ENCODE measurements around the gene FGF12.

FGF12 gene

DNA sequence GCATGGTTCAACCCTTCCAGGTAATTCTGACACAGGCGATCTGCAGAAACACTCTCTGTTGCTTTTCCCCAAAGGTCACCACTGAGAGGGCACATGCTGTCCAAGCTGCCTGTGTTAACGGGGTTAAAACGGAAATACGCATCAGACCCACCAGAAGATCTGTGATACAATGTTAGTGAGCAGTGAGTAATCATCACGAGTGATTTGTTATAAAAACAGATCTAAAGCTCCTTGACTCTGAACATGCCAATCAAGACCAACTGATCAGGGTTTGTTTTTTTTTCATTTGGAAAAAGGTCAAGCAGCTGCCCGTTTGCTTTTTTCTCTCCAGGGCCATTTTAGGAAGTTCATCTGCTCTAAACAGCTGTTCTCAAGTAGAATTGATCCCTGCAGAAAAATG, 43.2 kb downstream of the FGF12 start:
- no peak for DNase-seq

DNA sequence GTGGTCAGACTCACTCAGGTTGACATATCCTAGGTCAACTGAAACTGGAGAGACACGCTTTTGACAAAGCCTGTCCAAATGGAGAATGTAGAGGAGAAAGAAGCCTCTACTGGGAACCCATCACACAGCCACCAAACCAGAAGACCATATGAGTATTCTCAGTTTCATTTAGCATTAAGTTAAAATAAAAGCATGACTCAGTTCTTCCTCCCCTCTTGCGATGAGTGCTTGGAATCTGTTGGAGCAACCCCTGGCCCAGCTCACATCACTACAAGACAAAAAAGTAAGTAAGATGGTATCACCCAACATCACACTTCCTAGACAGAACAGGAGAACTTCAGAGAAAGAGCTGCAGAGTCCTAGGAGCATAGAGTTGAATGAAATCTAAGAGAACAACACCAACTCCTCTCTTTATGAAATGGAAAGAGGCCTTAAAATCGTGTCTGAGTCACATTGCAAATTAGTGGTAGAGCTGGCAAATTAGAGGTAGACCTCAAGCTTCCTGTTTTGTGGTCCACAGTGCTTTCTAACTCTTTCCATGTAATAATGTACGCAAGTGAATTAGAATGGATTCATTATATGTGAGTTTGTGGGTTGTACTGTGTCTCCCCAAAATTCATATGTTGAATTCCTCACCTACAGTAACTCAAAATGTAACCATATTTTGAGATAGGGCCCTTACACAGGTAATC, 51.2 kb downstream of the FGF12 start:
- no peak for DNase-seq

- no peak for DNase-seq
Observed at GRCh38 chr3:192655628-192656027, 71.7 kb downstream of the FGF12 start.

- no peak for DNase-seq
Observed at GRCh38 chr3:192655040-192655439, 72.3 kb downstream of the FGF12 start.

- DNase-seq: no peak
Observed at GRCh38 chr3:192653862-192654261, 73.5 kb downstream of the FGF12 start.

GRCh38 chr3:192652727-192653126, 74.6 kb downstream of the FGF12 start:
- no peak for DNase-seq

DNA sequence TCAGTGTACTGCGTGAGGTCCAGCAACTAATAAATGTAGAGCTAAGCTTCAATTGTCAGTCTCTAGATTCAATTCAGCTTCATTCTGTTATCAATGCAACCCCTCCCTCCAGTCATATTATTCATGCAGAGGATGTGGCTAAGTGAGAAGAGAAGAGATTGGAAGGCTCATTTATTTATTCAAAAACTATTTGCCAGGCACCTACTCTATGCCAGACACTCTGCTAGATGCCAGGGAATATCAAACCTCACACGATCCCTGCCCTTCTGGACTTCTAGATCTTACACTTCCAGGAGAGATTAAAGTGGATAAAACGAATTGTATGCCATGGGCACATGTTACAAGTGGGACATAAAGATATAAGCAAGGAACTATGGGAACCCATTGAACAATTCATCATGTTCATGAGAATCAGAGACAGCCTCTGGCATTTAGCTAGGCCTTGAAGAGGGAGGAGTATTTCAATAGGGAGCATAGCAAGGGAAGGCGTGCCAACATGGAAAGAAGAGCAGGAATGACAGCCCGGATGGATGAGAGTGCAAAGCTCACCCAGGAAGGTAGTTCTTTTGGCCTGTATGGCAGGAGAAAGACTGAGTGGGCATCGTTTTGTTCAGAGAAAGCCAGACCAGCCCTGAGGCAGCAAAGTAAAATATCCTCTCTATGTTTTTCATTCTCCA, 75.4 kb downstream of the FGF12 start:
- DNase-seq: no peak

DNA sequence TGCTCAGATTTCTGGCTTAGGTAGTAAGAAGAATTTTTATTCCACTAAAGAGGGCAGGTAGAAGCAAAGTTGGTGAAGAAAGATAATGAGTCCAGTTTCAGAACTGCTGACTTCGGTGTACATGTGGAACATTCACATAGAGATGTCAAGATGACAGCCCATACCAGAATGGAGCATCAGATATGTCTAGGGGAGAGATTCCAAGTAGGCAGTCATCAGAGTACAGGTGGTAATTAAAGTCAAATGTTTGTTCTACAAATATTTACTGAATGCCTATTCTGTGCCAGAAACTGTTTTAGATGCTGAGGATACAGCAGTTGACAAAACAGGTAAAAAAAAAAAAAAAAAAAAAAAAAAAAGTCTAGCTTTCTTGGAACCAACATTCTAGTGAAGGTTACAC, 81.9 kb downstream of the FGF12 start:
- DNase-seq: no peak

- DNase-seq: no peak
Observed at GRCh38 chr3:192642651-192643050, 84.7 kb downstream of the FGF12 start.

DNA sequence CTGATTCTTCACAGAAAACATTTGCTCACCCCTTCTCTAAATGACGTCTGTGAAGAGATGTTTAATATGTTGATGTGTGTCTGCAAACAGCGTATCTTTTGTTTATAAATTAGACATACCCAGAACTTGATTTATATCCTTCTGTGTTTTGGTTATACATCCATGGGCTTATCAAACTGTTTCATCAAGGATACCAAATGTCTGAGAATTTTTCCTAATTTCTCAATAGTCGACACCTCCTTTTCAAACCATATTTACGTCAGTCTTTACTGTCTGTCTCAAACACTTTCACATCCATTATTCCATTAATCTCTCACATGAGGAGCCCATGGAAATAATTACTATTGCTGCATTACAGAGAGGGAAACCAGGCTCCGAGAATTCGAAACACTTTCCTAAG, 85.4 kb downstream of the FGF12 start:
- DNase-seq: no peak

- DNase-seq: no peak
Observed at GRCh38 chr3:192639987-192640386, 87.4 kb downstream of the FGF12 start.

DNA sequence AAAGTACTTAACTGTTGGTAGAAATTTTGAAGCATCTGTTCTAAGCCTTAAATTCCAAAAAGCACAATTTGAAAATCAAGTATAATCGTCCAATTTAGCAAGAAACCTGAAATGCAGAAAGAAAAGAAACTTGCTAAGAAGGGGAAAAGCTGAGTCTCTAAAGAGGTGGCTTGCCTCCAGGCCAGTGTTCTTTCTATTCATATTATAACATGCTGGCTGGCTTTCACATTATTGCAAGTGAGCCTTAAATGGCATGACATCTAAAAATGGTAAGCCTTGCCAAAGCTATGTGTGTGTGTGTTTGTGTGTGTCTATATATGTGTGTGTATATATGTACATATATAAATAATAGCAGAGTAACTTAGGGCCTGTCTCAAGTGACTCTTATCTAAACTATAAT, 89.5 kb downstream of the FGF12 start:
- no peak for DNase-seq

- DNase-seq: no peak
Observed at GRCh38 chr3:192636517-192637444, 90.6 kb downstream of the FGF12 start.

DNA sequence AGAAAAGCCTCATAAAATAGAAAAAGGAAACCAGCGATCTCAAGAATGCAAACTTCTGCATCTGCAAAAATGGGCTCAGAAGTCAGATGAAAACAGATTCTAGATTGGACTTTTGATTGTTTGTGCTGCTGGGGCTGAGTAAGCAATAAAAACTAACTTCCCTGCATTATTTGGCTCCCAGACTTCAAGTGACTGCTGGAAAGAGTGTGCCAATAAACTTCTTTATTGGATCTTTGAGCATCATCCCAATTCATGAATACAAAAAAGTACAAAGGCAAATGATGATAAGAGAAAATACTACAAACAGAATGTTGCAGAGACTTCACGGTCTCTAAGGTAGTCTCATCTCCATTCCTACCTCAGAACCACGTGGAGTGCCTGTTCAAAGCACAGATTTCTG, 97.9 kb downstream of the FGF12 start:
- no peak for DNase-seq

DNA sequence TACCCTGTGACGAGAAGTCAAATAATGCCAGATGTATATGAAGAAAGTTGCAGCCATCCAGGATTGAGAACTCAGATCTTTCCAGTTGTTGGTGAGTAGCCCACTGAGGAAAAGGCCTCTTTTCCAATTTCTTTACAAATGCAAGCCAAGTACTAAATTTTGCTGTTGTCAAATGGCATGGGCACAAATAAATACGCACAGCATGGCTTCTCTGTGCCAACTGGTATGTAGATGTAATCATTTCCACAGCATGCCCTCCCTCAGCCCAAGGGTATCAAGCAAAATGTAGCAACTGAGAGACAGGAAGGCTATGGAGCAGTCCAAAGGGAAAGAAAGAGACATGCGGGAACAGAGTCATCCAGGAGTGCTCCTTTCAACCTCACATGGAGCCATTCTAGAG, 105.4 kb downstream of the FGF12 start:
- DNase-seq: no peak

- no peak for DNase-seq
Observed at GRCh38 chr3:192620275-192620674, 107.1 kb downstream of the FGF12 start.

DNA sequence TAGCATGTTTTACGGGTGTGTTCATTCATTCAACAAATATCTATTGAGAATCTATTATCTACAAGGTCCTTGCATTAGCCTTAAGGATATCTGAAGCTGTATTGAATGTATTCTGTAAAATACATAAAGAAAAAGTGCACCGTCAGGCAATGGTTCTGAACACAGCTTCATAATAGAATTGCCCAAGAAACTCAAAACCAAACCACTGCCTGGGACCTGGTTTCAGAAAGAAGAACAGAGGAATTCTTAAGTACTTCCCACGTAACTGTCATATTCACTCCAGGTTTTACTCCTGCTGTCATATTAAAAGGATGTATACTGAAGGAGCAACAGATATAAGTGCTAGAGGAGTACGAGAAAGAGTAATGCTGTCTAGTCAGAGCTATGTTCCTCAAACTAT, 115.9 kb downstream of the FGF12 start:
- no peak for DNase-seq

DNA sequence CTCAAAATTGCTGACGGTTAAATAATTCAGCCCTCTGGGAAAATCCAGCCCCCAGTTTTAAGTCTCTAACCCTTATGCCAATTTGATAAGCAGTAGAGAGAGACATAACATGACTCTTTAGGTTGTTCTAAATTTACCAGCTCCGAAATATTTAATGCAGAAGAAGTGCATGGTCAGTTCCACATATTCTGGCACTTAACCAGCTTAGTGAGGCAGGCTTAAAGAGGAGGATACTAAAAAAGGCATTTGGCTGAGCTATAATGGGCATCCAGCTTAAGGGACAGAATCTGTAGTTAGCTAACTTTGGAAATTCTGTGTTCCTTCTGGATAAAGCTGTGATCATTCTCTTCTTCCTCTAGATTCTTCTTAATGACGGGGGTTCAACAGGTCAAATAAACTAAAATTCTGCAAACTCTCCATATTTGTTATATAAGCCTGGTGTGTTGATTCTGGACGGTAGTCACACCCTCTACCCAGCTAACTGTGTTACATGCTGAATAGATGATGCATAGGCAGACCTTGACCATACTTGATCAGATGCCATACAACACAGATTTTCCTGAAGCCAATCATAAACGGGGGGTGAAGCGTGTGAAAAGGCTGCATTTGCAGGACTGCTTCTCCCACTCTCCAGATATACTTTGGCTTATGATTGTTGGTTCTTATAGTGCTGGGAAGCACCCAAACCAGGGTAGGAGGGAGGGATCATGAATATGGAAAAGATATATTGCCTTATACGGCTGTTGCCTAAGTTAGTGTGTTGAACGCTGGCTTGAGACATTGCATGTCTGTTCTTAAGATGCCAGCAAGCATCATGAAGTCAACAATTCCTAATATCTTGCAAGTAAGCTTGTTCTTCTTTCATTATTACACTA, 118.4 kb downstream of the FGF12 start:
- no peak for DNase-seq

DNA sequence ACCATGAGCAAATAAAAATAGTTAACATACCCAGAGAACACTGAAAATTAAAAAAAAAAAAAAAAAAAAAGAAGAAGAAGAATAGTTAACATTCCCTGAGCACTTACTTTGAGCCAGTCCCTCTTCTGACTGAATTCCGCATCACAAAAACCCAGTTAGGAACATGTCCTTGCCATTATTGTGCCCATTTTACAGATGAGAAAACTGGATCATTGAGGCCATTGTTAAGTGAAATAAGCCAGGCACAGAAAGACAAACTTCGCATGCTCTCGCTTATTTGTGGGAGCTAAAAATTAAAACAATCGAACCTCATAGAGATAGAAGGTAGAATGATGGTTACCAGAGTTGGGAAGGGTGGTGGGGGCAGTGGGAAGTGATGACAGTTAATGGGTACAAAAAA, 119.5 kb downstream of the FGF12 start:
- no peak for DNase-seq

DNA sequence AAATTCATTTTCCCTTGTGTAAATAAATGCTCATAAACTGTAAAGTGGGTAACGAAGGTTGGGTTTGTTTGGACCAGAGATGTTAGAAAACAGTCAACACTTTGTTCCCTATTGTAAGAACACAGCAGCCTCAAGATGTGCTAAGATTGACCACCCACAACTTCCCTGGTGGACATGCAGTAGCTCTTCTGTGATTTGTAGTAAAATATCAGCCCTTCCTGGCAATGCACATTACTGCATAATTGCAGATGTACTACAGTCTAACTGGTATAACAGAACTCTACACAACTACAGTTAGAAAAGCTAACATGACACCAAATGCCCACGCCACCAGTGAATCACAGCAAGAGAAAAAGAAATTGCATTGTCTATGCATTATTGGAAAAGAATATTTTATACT, 129.4 kb downstream of the FGF12 start:
- no peak for DNase-seq

GRCh38 chr3:192597506-192597905, 129.8 kb downstream of the FGF12 start:
- DNase-seq: no peak

- no peak for DNase-seq
Observed at GRCh38 chr3:192578729-192579128, 148.6 kb downstream of the FGF12 start.

DNA sequence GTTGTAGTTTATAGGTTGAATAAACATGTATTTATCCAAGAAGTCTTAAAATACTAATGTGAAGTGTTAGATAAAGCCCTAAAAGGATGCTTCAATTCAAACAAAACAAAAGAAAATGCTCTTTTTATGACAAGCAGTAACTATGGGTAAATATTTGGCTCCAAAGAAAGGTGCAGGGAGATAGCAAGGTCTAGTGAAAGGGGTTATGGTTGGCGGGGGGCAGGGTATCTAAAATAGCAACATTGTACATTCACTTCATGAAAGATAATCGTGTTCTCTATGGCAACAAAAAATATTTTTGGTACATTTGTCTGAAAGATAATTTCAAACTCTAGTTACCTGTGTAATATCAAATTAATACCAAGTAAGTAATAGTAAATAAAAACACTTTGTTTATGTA, 149.5 kb downstream of the FGF12 start:
- DNase-seq: no peak
